Activated T-helper 9 cell treated with anti-CD3 and anti-CD28 coated beads, Interleukin-2, amount 50 U/mL, for 16 hours (primary cell): ENCODE results near the gene MYEF2.

Experiments
- DNase-seq: peaks from one replicate; pipeline ENCODE4 v3.0.0-alpha.2; 2020; ENCODE audit warnings: low read depth

The MYEF2 gene

DNA sequence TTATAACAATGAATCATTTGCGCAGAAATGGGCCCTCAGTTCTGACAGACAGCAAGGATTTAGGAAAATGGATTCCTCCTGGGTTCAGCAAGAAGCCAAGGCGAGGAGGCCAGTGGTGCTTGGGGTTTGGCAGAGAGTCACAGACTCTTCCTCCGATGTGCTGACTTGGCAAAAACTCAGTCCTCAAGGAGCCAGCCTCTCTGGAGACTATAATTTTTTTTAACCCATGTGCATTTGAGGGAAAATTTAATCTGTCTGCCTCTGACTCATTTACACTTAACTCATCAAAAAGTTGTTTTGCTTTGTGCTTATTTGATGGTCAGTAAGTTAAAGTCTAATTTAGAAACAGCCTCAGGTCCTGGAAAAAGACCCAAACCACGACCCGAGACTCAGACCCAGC, 91.5 kb downstream of the MYEF2 start:
- no peak for DNase-seq

DNA sequence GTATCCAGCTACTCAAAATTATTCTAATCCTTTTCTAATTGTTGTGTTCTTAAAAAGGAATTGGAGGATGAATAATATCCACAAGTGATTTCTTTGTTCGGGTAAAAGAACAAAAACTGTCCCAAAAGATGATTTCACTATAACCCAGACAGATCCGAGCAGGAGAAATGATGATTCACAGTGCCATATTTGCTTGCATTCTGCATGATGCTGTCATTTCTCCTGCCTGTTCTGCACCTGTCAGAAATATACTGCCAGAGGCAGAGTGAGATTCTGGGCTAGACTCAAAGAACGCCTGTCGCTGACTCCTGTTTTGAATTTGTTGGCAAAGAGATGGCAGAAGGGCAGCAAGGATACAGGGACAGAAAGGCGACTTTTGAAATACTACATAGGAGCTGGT, 92.0 kb downstream of the MYEF2 start:
- no peak for DNase-seq

GRCh38 chr15:48085591-48085930, 92.5 kb downstream of the MYEF2 start:
- DNase-seq = no peak

DNA sequence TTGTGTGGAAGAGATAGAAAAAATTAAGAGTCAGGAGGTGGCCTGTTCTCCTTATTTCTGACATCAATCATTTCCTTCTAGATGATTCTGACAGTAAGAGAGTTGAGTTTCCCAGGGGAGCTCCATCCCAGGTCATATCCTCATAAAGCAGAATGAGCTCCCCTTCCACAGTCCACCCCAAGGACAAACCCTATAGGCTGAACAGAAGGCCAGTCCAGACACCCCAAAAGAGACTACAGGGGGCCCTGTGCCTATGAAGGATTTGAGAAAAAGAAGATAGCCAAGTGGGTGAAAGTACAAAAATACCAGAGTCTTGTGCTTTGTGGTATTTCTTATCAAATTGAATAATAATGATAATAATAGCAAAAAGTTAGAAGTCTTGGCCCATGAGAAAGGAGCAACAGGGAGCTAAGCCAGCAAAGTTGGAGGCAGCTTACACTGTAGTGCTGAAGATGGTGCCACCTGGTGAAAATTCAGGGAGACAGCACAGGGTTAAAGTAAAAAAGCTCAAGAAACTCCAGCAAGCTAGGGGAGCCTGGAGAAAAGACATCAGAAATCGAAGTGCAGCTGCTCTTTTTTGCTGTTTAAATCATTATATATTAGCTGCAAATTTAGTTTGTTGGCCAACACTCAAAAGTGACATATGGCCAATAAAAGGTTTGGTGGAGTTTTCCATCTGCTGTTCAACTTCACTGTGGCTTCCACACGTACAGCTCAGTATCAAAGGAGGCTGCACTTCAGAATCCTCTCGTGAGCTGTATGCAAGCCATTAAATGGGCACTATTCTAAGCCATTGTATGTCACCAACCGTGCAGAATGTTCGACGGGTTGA, 93.1 kb downstream of the MYEF2 start:
- no peak for DNase-seq
